ENCODE results near the gene SFTA2. TPM values are rescaled to one million over a fixed set of nuclear protein-coding genes. Genes with fewer than 3 reads are reported as not detected.

SFTA2 gene
- polyA plus RNA-seq, 2 of the 4 experiments (the other 2 are of a cell fraction), result not detected

DNA sequence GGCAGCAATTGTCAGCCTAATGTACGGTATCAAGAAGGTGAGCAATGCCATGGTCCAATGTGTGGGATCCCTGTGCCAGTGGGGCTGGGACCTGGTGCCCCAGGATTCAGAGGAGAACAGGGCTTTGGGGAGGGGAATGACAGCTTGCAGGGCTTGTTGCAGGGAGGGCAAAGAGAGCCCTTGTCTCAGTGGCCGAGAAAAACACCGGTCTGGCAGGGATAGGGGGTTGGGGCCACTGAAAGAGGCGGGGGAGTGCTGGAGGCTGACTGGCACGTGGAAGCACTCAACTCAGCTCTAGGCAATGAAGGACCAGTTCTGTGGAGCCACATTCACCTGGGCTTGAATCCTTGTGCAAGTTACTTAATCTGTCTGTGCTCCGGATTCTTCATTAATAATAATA is 5.3 kb upstream of the SFTA2 start:
- no peak overlapping the region for H3K27ac ChIP-seq
- TF ChIP-seq GATA3 (IDR thresholded peaks at IDR 0.05; ENCODE audit: borderline replicate concordance) (no peak), HEYL (CRISPR knock-in tag; IDR thresholded peaks at IDR 0.05) (no peak)
- ATAC-seq, result no peak
- no peak for FAIRE-seq
- no peak overlapping the region for H3K4me3 ChIP-seq
- WGBS (ENCODE audit: missing lambda C conversion rate), result 74% methylated on average over 6 of the region's 6 CpGs
- H3K4me2 ChIP-seq, result no peak overlapping the region
- ChIA-PET CTCF (no interaction called here), POLR2A (no interaction called here)
- DNase-seq (ENCODE audit: low read depth in 1 of 2, low spot score in 1 of 2), result no peak
- peaks cover 10% of the 10 kb centered on the region for H3K4me1 ChIP-seq
- H3K9me3 ChIP-seq, result no peaks in the 10 kb centered on the region

DNA sequence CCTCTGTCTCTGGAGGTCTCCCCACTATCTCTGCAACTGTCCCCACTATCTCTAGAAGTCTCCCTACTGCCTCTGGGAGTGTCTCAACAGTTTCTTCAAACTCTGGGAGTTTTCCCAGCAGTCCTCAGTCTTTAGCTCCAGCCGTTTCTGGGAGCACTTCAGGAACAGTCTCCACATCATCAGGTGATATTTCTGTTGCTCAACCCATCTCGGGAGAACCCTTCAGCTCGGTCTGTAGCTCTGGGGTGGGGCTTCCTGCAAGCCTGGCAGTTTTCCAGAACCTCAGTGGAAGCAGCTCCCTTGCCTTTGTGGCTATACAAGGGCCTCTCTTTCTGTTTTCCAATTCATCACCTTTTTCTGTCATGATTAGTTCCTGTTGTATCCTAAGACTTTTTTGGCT is 3.0 kb upstream of the SFTA2 start:
- ChIA-PET POLR2A (no interaction called here), CTCF (interaction anchor here (0.9 to 2.2 kb wide), 4 partner anchors 10 to 145 kb away, joined by 3 to 11 read pairs (median 5); partner anchors contain the start of gene VARS2)
- Histone ChIP-seq H3K4me3 (no peak overlapping the region), H3K27ac (no peak overlapping the region), H3K9me3 (no peaks in the 10 kb centered on the region), H3K4me1 (peaks cover 11% of the 10 kb centered on the region), H3K4me2 (no peak overlapping the region)
- ATAC-seq (no peak), DNase-seq (ENCODE audit: low read depth in 1 of 2, low spot score in 1 of 2) (no peak), FAIRE-seq (no peak)
- WGBS (ENCODE audit: missing lambda C conversion rate), result 18% methylated on average over 3 of the region's 3 CpGs
- TF ChIP-seq, protein P1, sequence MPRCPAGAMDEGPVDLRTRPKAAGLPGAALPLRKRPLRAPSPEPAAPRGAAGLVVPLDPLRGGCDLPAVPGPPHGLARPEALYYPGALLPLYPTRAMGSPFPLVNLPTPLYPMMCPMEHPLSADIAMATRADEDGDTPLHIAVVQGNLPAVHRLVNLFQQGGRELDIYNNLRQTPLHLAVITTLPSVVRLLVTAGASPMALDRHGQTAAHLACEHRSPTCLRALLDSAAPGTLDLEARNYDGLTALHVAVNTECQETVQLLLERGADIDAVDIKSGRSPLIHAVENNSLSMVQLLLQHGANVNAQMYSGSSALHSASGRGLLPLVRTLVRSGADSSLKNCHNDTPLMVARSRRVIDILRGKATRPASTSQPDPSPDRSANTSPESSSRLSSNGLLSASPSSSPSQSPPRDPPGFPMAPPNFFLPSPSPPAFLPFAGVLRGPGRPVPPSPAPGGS (IDR thresholded peaks at IDR 0.05), result no peak
- TF ChIP-seq KDM5A (IDR thresholded peaks at IDR 0.05), result no peak
- no peak for TF ChIP-seq BHLHE40 (IDR thresholded peaks at IDR 0.05; ENCODE audit: low read depth, low read length)
- TF ChIP-seq HOXB5 (CRISPR knock-in tag; IDR thresholded peaks at IDR 0.05), result no peak
- TF ChIP-seq CEBPB (IDR thresholded peaks at IDR 0.05), result no peak
- TF ChIP-seq ZC3H11A (IDR thresholded peaks at IDR 0.05), result no peak
- TF ChIP-seq MAZ (IDR thresholded peaks at IDR 0.05; ENCODE audit: borderline replicate concordance, low read depth, low read length), result no peak
- TF ChIP-seq CBX2 (IDR thresholded peaks at IDR 0.05; ENCODE audit: borderline replicate concordance, low read depth), result no peak
- no peak for TF ChIP-seq POLR2AphosphoS2 (conservative IDR thresholded peaks at IDR 0.05; ENCODE audit: low read length)
- TF ChIP-seq, protein P2, sequence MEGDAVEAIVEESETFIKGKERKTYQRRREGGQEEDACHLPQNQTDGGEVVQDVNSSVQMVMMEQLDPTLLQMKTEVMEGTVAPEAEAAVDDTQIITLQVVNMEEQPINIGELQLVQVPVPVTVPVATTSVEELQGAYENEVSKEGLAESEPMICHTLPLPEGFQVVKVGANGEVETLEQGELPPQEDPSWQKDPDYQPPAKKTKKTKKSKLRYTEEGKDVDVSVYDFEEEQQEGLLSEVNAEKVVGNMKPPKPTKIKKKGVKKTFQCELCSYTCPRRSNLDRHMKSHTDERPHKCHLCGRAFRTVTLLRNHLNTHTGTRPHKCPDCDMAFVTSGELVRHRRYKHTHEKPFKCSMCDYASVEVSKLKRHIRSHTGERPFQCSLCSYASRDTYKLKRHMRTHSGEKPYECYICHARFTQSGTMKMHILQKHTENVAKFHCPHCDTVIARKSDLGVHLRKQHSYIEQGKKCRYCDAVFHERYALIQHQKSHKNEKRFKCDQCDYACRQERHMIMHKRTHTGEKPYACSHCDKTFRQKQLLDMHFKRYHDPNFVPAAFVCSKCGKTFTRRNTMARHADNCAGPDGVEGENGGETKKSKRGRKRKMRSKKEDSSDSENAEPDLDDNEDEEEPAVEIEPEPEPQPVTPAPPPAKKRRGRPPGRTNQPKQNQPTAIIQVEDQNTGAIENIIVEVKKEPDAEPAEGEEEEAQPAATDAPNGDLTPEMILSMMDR (IDR thresholded peaks at IDR 0.05), result no peak
- no peak for TF ChIP-seq FOSL2 (IDR thresholded peaks at IDR 0.05)
- TF ChIP-seq FOSL2 (CRISPR knock-in tag; IDR thresholded peaks at IDR 0.05), result no peak
- no peak for TF ChIP-seq ESRRA (IDR thresholded peaks at IDR 0.05; ENCODE audit: borderline replicate concordance, low read length)
- no peak for TF ChIP-seq FOSB (CRISPR knock-in tag; IDR thresholded peaks at IDR 0.05)

DNA sequence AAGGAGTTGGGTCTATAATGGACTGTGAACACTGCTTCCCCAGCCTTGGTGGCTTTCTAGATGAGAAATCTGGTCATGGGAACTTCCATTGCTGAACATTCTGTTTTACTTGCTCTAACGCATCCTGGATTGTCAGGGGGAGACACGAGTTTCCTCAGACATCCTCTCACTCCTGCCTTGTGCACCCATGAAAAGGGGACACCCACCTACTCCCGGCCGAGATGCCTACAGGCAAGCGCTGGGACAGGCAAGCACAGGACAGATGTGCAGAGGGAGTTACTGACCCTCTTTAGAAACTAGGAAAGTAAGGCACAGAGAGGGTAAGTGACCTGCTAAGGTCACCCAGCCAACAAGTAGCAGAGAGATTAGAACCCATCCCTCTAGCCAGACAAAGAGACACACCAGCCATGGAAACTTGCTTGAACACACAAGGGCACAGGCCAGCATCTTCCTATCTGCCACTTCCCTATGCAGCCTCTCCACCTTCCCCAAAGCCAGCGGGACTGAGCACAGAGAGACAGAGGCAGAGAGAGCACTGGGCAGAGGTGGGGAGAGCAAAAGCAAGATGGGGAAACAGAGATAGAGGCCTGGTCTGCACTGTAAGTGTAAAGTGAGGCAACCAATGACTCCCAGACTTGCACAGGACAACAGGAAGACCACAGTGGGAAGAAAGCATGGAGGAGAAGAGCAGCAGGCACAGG is 845 bp upstream of the SFTA2 start:
- DNase-seq (ENCODE audit: low read depth in 1 of 2, low spot score in 1 of 2) (no peak), ATAC-seq (no peak), FAIRE-seq (no peak)
- peak overlapping the region; percentile 30; the same call in 1 of the 3 replicates for H3K4me2 ChIP-seq
- CTCF ChIA-PET, result no interaction called here
- POLR2A ChIA-PET, result no interaction called here
- H3K4me1 ChIP-seq, result peaks cover 11% of the 10 kb centered on the region
- 78% methylated on average over 6 of the region's 6 CpGs for WGBS (ENCODE audit: missing lambda C conversion rate)
- H3K4me3 ChIP-seq, result no peak overlapping the region
- H3K9me3 ChIP-seq, result peaks cover 13% of the 10 kb centered on the region
- TF ChIP-seq POLR2AphosphoS2 (conservative IDR thresholded peaks at IDR 0.05; ENCODE audit: low read length) (no peak), NPAS2 (CRISPR knock-in tag; IDR thresholded peaks at IDR 0.05; ENCODE audit: borderline replicate concordance) (no peak), MAZ (IDR thresholded peaks at IDR 0.05; ENCODE audit: borderline replicate concordance, low read depth, low read length) (no peak)
- TF ChIP-seq, protein P3, sequence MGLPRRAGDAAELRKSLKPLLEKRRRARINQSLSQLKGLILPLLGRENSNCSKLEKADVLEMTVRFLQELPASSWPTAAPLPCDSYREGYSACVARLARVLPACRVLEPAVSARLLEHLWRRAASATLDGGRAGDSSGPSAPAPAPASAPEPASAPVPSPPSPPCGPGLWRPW (IDR thresholded peaks at IDR 0.05), result no peak
- no peak overlapping the region; a peak in 1 of 6 replicates for H3K27ac ChIP-seq

Data from A549 (cell line).